Measurements from ENCODE around the gene MDK. TPM values are rescaled to one million over a fixed set of nuclear protein-coding genes. Genes with fewer than 3 reads are reported as not detected.

MDK gene
- total and polyA plus RNA-seq, 2 of the 13 experiments (the other 11 are each of a cell fraction or from before 2014, with no cell fraction given) = 312 to 407 TPM

DNA sequence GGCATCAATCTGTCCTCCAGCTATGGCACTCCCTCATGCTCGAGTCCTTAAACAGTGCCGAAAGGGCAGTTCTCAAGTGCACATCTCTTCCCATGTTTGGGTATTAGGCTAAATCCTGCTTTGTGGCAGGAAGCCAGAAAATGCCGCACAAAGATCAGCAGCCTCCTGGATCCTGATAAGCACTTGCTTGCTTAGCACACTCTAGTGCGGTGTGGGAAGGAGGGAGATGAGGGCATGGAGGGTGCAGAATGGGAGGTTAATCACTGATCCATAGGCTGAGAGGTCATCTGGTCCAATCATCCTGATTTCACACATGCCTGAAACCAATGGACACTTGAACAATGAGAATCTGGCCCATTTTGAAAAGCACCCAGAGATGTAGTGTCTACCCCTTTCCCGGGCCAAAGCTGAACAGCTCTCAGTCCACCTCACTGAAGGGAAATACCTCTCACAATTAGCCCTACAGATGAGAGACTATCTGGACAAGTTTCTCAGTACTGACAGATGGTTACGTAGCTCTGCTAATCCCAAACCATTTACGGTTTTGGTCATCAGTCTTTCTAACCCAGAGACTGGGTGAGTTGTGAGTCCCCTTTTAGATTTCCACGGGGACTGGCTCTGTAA, 39.9 kb downstream of the MDK start (continued):
- TF ChIP-seq, protein P1, sequence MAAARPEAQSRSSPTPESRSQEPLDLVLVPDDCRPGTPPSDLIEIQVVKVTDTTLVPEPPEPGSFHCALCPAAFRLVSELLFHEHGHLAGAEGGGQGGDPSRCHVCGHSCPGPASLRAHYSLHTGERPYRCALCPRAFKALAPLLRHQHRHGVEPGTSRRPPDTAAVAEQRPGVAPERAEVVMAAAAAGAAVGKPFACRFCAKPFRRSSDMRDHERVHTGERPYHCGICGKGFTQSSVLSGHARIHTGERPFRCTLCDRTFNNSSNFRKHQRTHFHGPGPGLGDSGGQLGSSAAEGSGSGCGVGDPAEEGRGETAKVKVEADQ (CRISPR knock-in tag; IDR thresholded peaks at IDR 0.05; ENCODE audit: borderline replicate concordance) = no peak
- TF ChIP-seq CHCHD3 (CRISPR knock-in tag; IDR thresholded peaks at IDR 0.05) (no peak), AKNA (CRISPR knock-in tag; IDR thresholded peaks at IDR 0.05; ENCODE audit: borderline replicate concordance) (no peak), ZBTB3 (CRISPR knock-in tag; IDR thresholded peaks at IDR 0.05; ENCODE audit: borderline replicate concordance, low read depth) (no peak), ZNF431 (CRISPR knock-in tag; IDR thresholded peaks at IDR 0.05; ENCODE audit: borderline replicate concordance, low read depth) (no peak), CSRNP2 (CRISPR knock-in tag; conservative IDR thresholded peaks at IDR 0.05; ENCODE audit: low read depth) (no peak), SP1 (IDR thresholded peaks at IDR 0.05) (no peak), SP1 (CRISPR knock-in tag; IDR thresholded peaks at IDR 0.05) (no peak), ISL2 (CRISPR knock-in tag; IDR thresholded peaks at IDR 0.05) (no peak), ZNF646 (CRISPR knock-in tag; IDR thresholded peaks at IDR 0.05) (no peak), NR2F1 (CRISPR knock-in tag; IDR thresholded peaks at IDR 0.05) (no peak), HNF4A (CRISPR knock-in tag; IDR thresholded peaks at IDR 0.05) (peak; percentile 59)
- TF ChIP-seq, protein P2, sequence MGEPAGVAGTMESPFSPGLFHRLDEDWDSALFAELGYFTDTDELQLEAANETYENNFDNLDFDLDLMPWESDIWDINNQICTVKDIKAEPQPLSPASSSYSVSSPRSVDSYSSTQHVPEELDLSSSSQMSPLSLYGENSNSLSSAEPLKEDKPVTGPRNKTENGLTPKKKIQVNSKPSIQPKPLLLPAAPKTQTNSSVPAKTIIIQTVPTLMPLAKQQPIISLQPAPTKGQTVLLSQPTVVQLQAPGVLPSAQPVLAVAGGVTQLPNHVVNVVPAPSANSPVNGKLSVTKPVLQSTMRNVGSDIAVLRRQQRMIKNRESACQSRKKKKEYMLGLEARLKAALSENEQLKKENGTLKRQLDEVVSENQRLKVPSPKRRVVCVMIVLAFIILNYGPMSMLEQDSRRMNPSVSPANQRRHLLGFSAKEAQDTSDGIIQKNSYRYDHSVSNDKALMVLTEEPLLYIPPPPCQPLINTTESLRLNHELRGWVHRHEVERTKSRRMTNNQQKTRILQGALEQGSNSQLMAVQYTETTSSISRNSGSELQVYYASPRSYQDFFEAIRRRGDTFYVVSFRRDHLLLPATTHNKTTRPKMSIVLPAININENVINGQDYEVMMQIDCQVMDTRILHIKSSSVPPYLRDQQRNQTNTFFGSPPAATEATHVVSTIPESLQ (CRISPR knock-in tag; conservative IDR thresholded peaks at IDR 0.05) = no peak

All from HepG2 (cell line).